ENCODE measurements around the gene CEMIP2.
A peak's percentile ranks its signal among the peaks of the same experiment; 100 is the strongest.

CEMIP2 gene

DNA sequence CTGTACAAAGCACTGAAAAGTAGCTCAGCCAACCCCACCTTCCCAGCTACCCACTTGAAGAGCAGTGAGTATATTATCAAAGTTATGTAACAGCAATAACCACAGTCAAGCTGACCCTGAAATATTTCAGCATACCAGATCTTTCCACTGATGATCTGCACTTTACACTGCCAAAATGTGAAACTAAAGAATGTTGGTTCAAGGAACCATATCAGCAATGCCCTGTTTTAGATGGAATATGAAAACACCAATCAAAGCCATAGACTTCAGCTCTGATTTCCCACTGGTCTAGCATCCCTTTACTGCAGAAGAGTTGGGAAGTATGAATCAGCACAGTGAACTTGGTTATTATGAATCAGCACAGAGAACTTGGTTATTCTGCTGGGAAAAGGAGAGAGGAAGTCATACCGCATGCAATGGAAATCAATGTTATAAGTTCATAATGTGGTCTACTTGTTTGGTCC, 20.0 kb downstream of the CEMIP2 start:
- peak; percentile 66 to 74 for DNase-seq (ENCODE audit: low read depth in 2 of 2)

DNA sequence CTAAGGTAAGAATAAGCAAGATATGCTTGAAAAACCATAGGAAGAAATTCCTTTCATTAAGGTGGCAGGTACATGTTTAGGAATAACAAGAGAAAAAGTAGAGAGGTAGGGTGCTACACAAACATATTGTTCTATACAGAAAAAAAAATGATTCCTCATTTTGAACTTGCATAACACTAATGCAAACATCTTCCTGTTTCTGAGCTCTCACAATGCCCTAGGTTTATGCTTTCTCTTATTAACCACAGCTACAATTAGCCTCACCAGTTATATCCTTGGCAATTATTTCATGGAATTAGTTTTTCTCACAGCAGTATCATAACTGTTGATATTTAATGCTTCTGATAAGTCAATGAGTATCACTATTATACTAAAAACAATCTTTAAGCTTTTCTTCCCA, 20.7 kb downstream of the CEMIP2 start:
- DNase-seq (ENCODE audit: low read depth in 2 of 2) = no peak

DNA sequence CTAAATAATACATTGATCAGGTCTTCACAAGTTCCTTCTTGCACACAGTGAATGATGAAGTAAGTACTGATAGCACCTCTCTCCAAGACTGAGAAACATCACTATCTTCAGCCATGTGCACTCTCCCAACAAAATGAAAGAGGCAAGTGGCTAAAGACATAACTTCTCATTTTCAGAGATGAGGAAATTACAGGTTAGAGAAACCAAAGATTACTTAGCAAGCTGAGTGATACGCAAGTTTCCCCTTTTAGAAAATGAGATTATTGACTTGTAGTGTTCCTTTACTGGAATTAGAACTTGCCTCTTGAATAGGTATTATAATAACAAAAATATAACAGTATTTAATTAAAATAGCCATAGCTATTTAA, 21.6 kb downstream of the CEMIP2 start:
- DNase-seq (ENCODE audit: low read depth in 2 of 2) = no peak

DNA sequence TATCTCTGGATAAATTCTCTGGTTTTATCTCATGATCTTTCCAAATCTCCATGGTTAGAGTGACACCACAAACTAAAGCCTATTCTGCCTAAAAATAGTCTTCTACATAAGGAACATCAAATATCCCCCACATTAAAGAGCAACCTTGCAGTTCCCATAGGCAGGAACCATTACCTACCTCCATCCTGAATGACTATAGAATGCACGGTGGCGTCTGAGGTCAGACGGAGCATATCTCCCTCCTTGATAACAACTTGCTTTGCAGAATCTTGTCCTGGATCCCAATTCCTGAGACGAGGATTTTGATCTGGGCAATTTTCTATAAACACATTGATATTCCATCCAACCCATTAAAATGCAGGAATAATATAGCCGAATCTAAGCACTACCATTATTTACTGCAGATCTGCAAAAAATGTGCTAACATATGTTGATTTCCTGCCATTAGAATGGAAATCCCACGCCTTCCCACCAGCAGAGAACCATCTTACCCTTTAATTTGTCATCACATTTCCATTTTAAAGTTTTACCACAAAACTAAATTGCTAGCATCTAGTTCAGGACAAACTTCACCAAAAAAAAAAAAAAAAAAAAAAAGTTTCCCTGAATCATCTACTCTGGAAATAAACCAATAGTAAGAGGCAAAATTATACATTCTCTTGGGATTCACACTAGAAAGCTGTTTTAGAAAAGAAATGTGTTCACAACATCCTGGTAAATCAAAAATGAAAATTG, 22.1 kb downstream of the CEMIP2 start:
- DNase-seq (ENCODE audit: low read depth in 2 of 2) = no peak

DNA sequence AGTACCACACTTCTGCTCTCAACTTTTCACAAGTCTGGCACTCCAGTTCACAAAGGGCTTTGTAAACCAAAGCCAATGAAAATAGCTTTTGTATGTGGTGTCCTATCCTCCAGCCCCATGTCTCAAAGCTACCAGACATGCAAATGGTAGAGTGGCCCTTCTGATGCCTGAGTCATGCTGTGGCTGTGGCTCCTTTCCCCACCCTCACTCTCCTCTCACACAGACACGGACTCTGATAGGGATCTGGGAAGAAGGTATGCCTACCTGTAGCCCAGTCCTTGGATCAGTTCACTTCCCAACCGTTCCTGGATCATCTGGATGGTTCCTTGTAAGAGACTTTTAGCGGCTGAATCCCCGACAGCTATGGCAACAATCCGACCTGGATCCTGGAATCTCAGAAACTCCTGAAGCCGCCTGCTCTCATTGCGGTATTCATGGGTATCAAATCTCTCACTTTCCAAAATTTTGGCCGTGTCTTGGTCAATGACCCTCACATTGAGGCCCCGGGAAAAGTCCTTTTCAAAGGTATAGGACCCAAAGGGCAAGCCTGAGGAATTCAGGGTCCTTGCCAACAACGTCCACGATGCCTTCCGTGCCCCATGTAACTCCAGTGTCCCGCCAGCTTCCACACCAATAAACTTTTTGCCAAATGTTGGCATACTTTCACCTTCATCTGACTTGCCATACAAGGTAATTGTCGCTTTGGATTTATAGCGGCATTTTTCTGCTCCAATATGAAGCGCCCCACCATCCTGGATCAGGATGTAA, 23.4 kb downstream of the CEMIP2 start:
- DNase-seq (ENCODE audit: low read depth in 2 of 2) = no peak

DNA sequence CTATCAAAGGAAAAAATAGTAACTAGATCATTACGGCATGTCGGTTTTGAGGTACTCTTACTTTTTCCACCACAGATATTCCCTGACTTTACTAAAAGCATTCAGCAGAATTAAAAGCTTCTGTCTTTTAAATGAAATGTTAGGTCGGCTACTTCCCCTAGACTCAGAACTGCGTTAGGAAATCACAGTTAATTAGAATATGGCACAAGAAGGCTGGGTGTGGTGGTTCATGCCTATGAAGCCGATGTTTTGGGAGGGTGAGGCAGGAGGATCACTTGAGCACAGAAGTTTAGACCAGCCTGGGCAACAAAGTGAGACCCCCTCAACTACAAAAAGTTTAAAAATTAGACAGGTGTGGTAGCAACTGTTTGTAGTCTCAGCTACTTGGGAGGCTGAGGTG, 24.4 kb downstream of the CEMIP2 start:
- no peak for DNase-seq (ENCODE audit: low read depth in 2 of 2)

DNA sequence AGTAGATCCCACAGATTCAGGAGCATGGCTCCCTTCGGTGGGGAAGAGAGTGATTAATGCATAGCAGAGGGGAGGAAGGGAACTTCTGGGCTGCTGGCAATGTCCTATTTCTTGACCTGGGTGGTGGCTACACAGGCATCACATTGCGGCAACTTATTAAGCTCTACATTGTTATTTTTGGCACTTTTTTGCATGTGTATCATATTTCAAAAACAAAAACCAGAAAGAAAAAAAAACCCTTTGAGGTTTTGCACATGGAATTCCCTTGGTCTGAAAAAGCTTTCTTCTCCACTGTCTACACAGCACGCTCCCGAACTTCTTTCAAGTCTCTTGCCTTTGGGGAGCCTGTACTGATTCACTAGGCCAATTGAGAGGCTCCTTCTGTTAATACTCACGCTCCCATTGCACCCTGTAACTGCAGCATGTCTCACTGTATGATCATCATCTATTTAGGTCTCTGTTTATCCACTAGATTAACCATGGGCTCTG, 25.1 kb downstream of the CEMIP2 start:
- DNase-seq (ENCODE audit: low read depth in 2 of 2) = no peak

DNA sequence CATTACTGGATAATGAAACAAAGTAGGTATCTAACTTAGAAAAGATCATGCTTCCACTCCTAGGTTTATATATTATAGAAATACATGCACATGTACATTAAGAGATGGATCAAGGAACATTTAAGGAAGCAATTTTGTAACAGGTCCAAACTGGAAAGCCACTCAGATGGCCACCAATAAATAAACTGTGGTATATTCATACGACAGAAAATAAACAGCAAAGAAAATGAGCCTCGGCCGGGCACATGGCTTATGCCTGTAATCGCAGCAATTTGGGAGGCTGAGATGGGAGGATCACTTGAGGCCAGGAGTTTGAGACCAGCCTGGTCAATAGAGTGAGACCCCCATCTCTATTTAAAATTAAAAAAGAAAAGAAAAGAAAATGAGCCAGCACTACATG, 25.6 kb downstream of the CEMIP2 start:
- DNase-seq (ENCODE audit: low read depth in 2 of 2) = no peak

DNA sequence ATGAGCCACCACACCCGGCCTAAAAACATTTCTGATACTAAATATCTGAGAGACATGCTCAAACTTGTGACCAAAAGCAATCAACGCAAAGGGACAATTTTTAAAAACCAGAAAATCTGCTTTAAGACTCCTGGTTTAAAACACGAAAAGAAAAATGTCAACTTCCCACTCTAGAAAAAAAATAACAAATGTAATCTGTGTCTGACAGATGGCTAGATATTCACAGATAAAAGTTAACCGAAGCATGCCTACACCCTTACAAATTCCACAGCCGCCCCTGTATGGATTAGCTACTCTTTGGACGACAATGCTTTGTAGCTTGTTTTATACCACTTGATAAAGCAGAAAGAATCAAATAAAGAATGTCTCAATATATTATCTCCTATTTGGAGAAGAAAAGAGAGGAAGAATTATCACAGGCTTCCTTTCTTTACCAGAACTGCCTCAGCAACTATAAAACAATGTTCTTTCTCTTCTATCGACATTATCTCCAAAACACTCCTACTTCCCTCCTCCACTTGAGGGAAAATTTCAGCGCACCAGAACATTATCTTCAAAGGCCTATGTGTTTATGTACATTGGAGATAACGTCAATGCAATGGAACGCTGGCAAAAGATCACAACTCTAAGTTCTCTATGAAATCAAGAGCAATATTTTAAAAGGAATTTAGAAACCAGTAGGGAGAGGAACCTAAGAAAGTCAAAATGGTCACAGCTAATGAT, 26.2 kb downstream of the CEMIP2 start:
- no peak for DNase-seq (ENCODE audit: low read depth in 2 of 2)

DNA sequence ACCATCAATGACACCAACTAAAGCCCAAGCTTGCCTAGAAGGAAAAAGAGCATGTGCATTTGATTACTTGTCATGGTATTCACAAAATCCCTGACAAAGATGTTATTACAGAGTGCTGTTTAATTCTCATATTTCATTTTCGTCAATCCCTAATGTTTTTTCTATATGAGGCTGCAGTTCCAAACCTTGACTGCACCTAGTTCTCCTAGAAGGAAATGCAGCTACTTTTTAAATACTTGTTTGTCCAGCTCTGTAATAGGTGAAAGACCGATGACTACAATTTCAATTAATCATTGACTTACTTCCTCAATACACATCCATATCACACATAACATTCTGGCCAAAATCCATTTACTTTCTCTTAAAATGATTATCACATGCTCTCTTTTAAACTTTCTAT, 28.1 kb downstream of the CEMIP2 start:
- no peak for DNase-seq (ENCODE audit: low read depth in 2 of 2)

DNA sequence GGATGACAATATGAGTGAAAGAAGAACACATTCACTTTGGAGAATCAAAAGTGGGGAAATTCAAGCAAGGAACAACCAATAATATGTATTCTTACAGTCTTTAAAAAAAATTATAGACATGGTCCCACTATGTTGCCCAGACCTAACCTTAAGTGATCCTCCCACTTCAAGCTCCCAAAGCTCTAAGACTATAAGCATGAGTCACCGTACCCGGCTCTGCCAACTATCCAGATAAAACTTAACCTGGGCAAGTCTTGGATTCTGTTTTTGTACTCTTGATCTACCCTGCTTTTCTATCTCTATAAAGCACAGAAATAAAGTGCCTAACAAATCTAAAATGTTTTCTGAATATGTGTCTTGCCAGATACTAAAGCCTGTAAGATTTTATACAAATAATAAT, 30.9 kb downstream of the CEMIP2 start:
- no peak for DNase-seq (ENCODE audit: low read depth in 2 of 2)

DNA sequence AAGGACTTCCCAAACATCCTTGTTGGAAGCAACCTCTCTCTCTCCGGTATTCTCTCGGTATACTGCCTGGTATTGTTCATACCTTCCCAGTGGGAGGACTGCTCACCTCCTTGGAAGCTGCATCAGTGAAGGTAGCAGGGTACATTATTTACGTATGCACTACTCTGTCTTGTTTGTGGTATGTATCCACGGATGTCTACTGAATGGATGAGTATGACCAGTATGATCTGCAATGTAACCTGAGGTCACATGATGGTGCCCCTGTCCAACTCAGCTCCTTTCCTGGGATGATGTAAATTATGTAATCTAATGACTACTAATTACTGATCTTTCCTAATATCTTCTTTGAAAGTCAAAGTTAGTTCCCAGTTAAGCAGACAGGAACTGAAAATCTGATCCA, 32.1 kb downstream of the CEMIP2 start:
- no peak for DNase-seq (ENCODE audit: low read depth in 2 of 2)

DNA sequence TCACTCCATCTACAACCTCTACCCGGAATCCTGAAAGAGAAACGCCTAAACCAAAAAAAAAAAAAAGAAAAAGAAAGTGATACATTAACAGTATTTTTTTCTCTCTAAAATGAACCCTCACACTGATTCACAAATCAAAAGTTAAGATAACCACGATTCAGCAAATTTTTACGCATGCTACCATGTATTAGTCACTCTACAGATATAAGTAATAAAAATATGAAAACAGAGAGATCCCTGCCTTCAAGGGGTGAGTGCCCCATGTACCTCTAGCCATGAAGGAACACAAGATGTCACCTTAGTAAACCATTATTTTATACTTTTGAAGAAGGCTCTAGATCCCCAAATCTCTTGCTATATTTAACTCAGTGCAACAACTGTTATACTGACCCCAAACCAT, 33.4 kb downstream of the CEMIP2 start:
- no peak for DNase-seq (ENCODE audit: low read depth in 2 of 2)

DNA sequence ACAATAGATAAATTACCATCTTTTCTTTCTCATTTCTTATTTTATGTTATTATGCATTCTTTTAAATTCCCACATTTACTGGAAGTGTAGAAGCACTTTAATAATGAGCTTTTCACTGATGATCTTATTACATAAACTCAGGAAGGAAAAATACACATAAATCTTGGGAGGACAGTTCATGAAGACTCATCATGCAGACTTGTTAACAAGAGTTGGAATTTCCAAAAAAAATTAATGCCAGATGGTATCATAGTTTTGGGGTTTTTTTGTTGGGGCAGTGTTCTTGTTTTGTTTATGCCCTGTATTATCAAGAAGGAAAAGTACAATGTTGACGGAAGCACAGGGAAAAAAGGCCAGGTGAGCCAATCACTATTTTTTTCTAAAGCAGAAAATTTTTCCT, 35.1 kb downstream of the CEMIP2 start:
- peak; percentile 52 to 59 for DNase-seq (ENCODE audit: low read depth in 2 of 2)

DNA sequence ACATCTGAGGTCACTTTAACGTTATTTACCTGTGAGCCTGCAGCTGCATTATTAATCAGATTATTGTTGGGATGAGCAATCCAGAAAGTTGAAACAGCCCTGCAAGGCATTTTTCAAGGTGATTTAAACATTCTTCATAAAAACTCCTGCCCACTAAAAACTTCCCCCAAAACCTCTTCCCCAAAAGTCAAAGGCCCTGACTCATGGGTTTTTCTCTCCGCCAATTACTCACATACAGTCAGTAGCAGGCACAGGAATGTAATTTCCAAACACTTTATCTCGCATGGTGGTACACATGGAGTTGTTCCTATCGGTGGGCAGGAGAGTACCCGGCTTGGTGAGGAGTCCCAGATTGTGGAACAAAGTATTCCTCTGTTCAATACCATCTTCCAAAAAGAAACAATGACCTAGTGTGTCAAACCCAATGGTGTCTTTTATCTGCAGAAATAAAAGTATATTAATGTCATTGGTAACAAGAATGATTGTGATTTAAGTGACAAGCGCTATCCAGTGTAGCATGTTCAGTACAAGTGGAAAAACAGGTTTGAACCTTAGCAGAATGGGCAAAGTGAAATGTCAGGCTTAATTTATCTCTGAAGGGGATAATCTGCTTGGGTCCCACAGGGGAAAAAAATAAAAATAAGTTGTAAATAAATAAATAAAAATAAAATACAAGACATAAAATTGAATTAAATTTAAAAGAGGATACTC, 38.3 kb downstream of the CEMIP2 start:
- DNase-seq (ENCODE audit: low read depth in 2 of 2) = no peak

DNA sequence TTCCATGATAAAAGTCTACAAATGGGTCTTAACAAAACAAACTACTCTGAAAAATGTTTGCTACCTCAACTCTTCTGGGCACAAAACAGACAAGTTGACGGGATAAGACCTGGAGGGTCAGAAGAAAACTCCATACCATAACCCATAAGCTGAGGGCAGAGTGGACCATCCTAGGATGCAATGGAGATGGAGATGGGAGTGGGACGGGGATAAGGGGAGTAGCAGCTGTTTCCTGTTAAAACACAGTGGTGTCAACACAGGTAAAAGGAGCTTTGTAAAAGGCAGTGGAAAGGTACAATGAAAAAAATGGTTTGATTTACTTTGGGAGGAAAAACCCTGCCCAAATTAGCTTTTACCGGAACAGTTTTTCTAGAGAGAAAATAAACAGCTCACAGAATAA, 41.6 kb downstream of the CEMIP2 start:
- DNase-seq (ENCODE audit: low read depth in 2 of 2) = no peak

DNA sequence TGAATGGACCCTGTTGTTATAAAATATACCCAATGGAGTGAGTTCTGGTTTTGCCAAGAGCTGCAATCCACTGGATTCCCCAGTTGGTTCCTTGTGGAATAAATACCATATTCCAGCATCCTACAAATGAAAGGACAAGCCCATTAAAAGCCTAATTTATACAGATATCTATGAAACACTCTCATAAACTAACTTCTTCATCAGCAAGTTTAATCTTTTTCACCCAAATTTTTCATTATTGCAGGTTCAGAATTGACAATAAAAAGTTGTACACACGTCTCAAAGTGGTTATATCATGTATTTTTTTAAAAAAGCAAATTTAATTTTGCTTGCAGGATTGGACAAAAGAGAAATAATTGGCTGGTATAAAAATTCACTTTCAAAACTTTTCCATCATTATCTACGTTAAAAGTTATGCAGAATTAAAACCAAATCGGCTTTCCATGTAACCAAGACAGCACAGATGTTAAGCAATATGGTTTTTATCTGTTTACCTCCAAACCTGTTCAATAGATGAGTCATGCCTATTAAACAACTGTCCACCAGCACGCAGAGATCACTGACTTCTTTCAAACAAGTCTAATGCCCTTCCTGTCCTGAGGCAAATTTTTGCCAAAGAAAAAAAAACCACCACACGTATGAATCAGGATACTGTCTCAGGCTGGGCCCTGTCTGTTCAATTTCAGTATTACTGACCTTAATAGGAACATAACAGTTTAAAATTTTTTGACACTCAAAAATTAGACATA, 42.5 kb downstream of the CEMIP2 start:
- DNase-seq (ENCODE audit: low read depth in 2 of 2) = no peak

DNA sequence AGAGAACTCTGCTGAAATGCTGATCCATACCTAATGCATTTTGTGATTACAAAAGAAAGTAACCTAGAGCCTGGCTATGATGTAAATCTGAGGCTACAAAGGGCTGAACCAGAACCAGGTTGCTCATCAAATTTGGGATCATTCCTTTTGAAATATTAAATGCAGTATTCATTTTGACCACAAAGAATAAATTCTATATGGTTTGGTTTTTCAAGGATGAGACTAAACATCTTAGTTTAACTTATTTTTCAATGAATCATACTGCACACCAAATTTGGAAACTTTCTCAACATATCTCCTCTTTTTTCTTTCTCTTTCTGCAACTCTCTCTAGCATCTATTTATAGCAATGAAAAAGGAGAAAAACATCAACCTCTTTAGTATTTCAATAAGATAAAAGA, 46.5 kb downstream of the CEMIP2 start:
- peak in 1 of 2 experiments; percentile 26 for DNase-seq (ENCODE audit: low read depth in 2 of 2)

DNA sequence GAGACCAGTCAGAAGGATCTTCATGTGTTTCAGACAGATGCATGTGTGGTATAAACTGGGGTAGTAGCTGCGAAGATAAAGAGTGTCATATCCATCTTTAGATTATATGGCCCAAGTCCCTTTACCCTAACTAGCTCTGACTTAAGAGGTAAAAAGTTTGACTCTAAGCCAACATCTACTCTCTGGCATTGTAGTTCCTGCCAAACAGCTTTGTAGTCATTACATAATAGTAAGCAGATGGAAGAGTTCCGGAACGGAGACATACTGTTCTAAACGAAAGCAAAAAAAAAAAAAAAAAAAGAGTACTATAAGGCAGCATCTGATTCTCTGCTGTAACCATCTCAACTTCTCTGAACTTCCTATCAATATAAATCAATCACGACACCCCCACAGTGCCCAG, 48.8 kb downstream of the CEMIP2 start:
- DNase-seq (ENCODE audit: low read depth in 2 of 2) = peak; percentile 52

DNA sequence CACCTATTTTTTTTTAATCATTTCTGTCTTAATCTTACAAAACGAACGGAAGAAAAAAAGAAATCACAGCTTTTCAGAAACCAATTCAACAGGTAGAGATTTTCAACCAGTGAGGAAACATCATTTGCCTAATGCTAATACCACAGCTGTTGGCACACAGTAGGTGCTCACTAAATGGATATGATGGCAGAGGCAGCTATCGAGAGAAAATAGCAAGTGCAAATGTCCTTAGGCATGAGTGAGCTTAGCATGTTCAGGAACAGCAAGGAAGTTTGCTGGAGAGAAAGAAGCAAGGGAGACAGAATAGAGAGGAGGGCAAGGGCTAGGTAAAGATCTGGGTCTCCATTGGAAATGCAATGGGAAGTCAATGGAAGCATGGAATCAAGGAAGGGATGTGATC, 49.2 kb downstream of the CEMIP2 start:
- no peak for DNase-seq (ENCODE audit: low read depth in 2 of 2)

Measured in fibroblast of skin of left quadriceps (primary cell).